GM23338 (cell line): ENCODE measurements around the gene KIF1A. TPM values are rescaled to one million over a fixed set of nuclear protein-coding genes. Genes with fewer than 3 reads are reported as not detected.

Experiments used
- ATAC-seq: fragments of 200-7000 bp; cut with Tn5 transposase; 3 replicates; pipeline ENCODE4 v1.9.1; 2020
- DNase-seq: peaks from one replicate; pipeline ENCODE4 v3.0.0-alpha.2; 2015; ENCODE audit warnings: low spot score
- H2AFZ ChIP-seq: fragments of 200-600 bp; sonication (generic); 2 replicates; pipeline ENCODE4 v1.8.0; 2016; ENCODE audit warnings: antibody characterized with exemption, mild to moderate bottlenecking, moderate library complexity
- H3F3A ChIP-seq: fragments of 200-600 bp; sonication (generic); replicated peaks from 2 replicates; pipeline ENCODE4 v1.8.0; 2017; ENCODE audit warnings: antibody characterized with exemption, mixed run types, low read depth
- H3K27ac ChIP-seq: fragments of 200-600 bp; sonication (generic); 2 replicates; pipeline ENCODE4 v1.6.1; 2016; ENCODE audit warnings: low read depth
- H3K27me3 ChIP-seq: fragments of 200-600 bp; sonication (generic); 2 replicates; pipeline ENCODE4 v1.8.0; 2016; ENCODE audit warnings: mild to moderate bottlenecking, mixed run types, moderate library complexity; ENCODE audit not compliant: insufficient read depth
- H3K36me3 ChIP-seq: fragments of 200-600 bp; sonication (generic); 2 replicates; pipeline ENCODE4 v1.8.0; 2016; ENCODE audit warnings: mild to moderate bottlenecking; ENCODE audit not compliant: insufficient read depth
- H3K4me1 ChIP-seq: fragments of 200-600 bp; sonication (generic); 2 replicates; pipeline ENCODE4 v1.8.0; 2016; ENCODE audit warnings: mild to moderate bottlenecking, moderate library complexity; ENCODE audit not compliant: insufficient read depth
- H3K4me2 ChIP-seq: fragments of 200-600 bp; sonication (generic); 2 replicates; pipeline ENCODE4 v1.7.1; 2017; ENCODE audit warnings: mixed run types
- H3K4me3 ChIP-seq: fragments of 200-600 bp; sonication (generic); 2 replicates; pipeline ENCODE4 v1.6.1; 2016; ENCODE audit warnings: mixed run types
- H3K79me2 ChIP-seq: fragments of 200-600 bp; sonication (generic); replicated peaks from 2 replicates; pipeline ENCODE4 v1.8.0; 2017; ENCODE audit warnings: mild to moderate bottlenecking; ENCODE audit not compliant: insufficient read depth
- H3K9me2 ChIP-seq: fragments of 200-600 bp; sonication (generic); 2 replicates; pipeline ENCODE4 v1.8.0; 2017; ENCODE audit not compliant: insufficient read depth
- H4K20me1 ChIP-seq: fragments of 200-600 bp; sonication (generic); replicated peaks from 2 replicates; pipeline ENCODE4 v1.8.0; 2017; ENCODE audit warnings: mild to moderate bottlenecking; ENCODE audit not compliant: insufficient read depth
- H3K27ac Mint-ChIP-seq: 2 replicates; pipeline ENCODE4 v1.8.0; 2020; ENCODE audit warnings: inconsistent platforms, mild to moderate bottlenecking, moderate library complexity, mixed read lengths
- H3K27me3 Mint-ChIP-seq: 3 replicates; pipeline ENCODE4 v1.8.0; 2022; ENCODE audit warnings: low read depth, mild to moderate bottlenecking, moderate library complexity, mixed read lengths, inconsistent platforms; ENCODE audit not compliant: insufficient read depth, poor library complexity
- H3K36me3 Mint-ChIP-seq: 3 replicates; pipeline ENCODE4 v1.8.0; 2021; ENCODE audit warnings: low read depth, mild to moderate bottlenecking, inconsistent platforms, moderate library complexity, mixed read lengths
- H3K4me1 Mint-ChIP-seq: 3 replicates; pipeline ENCODE4 v1.8.0; 2020; ENCODE audit warnings: mild to moderate bottlenecking, inconsistent platforms, mixed read lengths
- H3K4me3 Mint-ChIP-seq: 3 replicates; pipeline ENCODE4 v1.8.0; 2021; ENCODE audit warnings: moderate library complexity, mild to moderate bottlenecking, inconsistent platforms, mixed read lengths
- H3K9me3 Mint-ChIP-seq: 3 replicates; pipeline ENCODE4 v1.8.0; 2020; ENCODE audit warnings: moderate library complexity, mild to moderate bottlenecking, inconsistent platforms, mixed read lengths
- CREB1 ChIP-seq: fragments of 250-450 bp; sonication (Bioruptor Pico); IDR thresholded peaks from 2 replicates; pipeline ENCODE4 v1.5.0; 2020; ENCODE audit warnings: low read depth, mild to moderate bottlenecking, moderate library complexity
- EZH2phosphoT487 ChIP-seq: fragments of 200-600 bp; sonication (generic); IDR thresholded peaks from one replicate; pipeline ENCODE4 v1.8.1; 2018; ENCODE audit warnings: antibody characterized with exemption; ENCODE audit not compliant: unreplicated experiment
- NANOG ChIP-seq: IDR thresholded peaks from 2 replicates; pipeline ENCODE4 v1.6.1; 2016; ENCODE audit warnings: antibody characterized with exemption, borderline replicate concordance
- POLR2AphosphoS5 ChIP-seq: IDR thresholded peaks from 2 replicates; pipeline ENCODE4 v1.6.1; 2016; ENCODE audit warnings: antibody characterized with exemption, low read depth
- ZNF331 ChIP-seq: fragments of 250-450 bp; sonication (Bioruptor Pico); IDR thresholded peaks from 2 replicates; pipeline ENCODE4 v1.5.0; 2020; ENCODE audit warnings: low read depth, mild to moderate bottlenecking, moderate library complexity
- polyA plus RNA-seq: library from polyadenylated mRNA; unstranded; fragments of >200 nt; fragmentation: Nextera tagmentation; extraction: Ambion mirVana; gene quantifications from 2 replicates; pipeline ENCODE4 v1.2.1, GENCODE V29; 2016
- total RNA-seq: library from RNA; depleted of rRNA; stranded (reverse); fragments of >200 nt; shearing (Covaris generic); gene quantifications from 2 replicates; pipeline ENCODE4 v1.2.3, GENCODE V29; 2014
- TF ChIP-seq, protein P1 (sequence below): fragments of 250-450 bp; sonication (Bioruptor Pico); IDR thresholded peaks from 2 replicates; pipeline ENCODE4 v1.5.0; 2020; ENCODE audit warnings: mild to moderate bottlenecking, moderate library complexity
- TF ChIP-seq, protein P2 (sequence below), 2 experiments: fragments of 200-600 bp in 1 of 2; sonication (generic) in 1 of 2; conservative IDR thresholded peaks; 2 replicates each; pipeline versions ENCODE4 v1.5.1 to v1.6.1; 2016 to 2017; ENCODE audit warnings: antibody characterized with exemption in 2 of 2, low read depth in 2 of 2, mild to moderate bottlenecking in 2 of 2, moderate library complexity in 1 of 2
- TF ChIP-seq, protein P3 (sequence below): IDR thresholded peaks from one replicate; pipeline ENCODE4 v1.6.1; 2018; ENCODE audit warnings: antibody characterized with exemption; ENCODE audit not compliant: unreplicated experiment

KIF1A gene
- total and polyA plus RNA-seq, 2 experiments from 2014 or later: 169 to 214 TPM

DNA sequence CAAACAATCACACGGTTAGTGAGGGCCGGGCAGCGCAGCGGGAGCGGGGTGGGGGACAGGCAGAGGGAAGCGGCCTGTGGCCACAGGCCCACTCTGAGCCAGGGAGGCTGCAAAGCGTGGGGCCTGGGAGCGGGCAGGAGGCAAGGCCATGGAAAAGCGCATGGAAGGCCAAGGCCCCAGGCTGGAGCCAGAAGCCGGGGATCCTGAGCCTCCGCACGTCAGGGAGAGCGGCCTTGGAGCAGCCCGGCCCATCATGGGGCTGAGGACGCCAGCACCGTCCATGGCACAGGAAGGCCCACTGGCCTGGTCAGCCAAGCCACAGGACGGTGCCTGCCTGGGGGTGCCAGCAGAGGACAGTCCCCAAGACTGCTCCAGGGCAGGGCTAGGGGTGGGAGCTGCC lies 85.3 kb downstream of the KIF1A start (continued):
- TF ChIP-seq, protein P1, sequence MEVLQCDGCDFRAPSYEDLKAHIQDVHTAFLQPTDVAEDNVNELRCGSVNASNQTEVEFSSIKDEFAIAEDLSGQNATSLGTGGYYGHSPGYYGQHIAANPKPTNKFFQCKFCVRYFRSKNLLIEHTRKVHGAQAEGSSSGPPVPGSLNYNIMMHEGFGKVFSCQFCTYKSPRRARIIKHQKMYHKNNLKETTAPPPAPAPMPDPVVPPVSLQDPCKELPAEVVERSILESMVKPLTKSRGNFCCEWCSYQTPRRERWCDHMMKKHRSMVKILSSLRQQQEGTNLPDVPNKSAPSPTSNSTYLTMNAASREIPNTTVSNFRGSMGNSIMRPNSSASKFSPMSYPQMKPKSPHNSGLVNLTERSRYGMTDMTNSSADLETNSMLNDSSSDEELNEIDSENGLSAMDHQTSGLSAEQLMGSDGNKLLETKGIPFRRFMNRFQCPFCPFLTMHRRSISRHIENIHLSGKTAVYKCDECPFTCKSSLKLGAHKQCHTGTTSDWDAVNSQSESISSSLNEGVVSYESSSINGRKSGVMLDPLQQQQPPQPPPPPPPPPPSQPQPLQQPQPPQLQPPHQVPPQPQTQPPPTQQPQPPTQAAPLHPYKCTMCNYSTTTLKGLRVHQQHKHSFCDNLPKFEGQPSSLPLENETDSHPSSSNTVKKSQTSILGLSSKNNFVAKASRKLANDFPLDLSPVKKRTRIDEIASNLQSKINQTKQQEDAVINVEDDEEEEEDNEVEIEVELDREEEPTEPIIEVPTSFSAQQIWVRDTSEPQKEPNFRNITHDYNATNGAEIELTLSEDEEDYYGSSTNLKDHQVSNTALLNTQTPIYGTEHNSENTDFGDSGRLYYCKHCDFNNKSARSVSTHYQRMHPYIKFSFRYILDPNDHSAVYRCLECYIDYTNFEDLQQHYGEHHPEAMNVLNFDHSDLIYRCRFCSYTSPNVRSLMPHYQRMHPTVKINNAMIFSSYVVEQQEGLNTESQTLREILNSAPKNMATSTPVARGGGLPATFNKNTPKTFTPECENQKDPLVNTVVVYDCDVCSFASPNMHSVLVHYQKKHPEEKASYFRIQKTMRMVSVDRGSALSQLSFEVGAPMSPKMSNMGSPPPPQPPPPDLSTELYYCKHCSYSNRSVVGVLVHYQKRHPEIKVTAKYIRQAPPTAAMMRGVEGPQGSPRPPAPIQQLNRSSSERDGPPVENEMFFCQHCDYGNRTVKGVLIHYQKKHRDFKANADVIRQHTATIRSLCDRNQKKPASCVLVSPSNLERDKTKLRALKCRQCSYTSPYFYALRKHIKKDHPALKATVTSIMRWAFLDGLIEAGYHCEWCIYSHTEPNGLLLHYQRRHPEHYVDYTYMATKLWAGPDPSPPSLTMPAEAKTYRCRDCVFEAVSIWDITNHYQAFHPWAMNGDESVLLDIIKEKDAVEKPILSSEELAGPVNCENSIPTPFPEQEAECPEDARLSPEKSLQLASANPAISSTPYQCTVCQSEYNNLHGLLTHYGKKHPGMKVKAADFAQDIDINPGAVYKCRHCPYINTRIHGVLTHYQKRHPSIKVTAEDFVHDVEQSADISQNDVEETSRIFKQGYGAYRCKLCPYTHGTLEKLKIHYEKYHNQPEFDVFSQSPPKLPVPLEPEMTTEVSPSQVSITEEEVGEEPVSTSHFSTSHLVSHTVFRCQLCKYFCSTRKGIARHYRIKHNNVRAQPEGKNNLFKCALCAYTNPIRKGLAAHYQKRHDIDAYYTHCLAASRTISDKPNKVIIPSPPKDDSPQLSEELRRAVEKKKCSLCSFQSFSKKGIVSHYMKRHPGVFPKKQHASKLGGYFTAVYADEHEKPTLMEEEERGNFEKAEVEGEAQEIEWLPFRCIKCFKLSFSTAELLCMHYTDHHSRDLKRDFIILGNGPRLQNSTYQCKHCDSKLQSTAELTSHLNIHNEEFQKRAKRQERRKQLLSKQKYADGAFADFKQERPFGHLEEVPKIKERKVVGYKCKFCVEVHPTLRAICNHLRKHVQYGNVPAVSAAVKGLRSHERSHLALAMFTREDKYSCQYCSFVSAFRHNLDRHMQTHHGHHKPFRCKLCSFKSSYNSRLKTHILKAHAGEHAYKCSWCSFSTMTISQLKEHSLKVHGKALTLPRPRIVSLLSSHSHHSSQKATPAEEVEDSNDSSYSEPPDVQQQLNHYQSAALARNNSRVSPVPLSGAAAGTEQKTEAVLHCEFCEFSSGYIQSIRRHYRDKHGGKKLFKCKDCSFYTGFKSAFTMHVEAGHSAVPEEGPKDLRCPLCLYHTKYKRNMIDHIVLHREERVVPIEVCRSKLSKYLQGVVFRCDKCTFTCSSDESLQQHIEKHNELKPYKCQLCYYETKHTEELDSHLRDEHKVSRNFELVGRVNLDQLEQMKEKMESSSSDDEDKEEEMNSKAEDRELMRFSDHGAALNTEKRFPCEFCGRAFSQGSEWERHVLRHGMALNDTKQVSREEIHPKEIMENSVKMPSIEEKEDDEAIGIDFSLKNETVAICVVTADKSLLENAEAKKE (CRISPR knock-in tag): no peak
- TF ChIP-seq NANOG (no peak), ZNF331 (CRISPR knock-in tag) (no peak), POLR2AphosphoS5 (no peak), EZH2phosphoT487 (no peak)
- TF ChIP-seq, protein P2, sequence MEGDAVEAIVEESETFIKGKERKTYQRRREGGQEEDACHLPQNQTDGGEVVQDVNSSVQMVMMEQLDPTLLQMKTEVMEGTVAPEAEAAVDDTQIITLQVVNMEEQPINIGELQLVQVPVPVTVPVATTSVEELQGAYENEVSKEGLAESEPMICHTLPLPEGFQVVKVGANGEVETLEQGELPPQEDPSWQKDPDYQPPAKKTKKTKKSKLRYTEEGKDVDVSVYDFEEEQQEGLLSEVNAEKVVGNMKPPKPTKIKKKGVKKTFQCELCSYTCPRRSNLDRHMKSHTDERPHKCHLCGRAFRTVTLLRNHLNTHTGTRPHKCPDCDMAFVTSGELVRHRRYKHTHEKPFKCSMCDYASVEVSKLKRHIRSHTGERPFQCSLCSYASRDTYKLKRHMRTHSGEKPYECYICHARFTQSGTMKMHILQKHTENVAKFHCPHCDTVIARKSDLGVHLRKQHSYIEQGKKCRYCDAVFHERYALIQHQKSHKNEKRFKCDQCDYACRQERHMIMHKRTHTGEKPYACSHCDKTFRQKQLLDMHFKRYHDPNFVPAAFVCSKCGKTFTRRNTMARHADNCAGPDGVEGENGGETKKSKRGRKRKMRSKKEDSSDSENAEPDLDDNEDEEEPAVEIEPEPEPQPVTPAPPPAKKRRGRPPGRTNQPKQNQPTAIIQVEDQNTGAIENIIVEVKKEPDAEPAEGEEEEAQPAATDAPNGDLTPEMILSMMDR (conservative IDR thresholded peaks at IDR 0.05; ENCODE audit: low read depth in 2 of 2): no peak

DNA sequence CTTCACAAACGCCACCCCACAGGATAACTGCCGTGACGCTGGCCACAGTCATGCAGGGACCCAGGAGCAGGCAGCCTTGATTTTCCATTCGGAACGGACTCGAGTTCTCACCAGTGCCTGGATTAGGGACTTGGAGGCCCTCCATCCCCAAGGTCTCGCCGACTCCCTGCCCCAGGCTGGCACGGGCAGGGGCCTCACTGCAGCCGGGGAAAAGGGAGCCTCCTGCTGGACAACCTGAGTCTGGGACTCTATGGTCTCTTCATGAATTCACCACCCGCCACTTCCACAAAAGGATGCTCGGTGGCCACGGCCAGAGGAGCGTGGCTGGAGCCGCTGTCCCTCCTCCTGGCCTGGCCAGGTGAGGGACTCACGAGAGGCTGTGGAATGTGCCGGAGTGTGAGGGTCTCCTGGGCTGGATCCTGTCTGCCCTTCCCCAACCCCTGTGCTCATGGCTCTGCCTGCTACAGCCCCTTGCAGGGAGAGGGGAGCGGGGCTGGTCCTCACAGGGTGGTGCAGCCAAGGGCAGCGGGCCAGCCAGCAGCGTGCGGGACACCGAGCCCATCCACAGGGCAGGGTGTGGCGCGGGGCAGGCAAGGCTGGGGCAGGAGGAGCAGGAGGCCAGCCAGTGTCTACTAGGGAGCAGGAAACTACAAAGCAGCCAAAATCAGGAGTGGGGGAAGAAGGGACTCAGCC lies 86.1 kb downstream of the KIF1A start:
- no peak overlapping the region for H3K27ac Mint-ChIP-seq
- H2AFZ ChIP-seq: no peak overlapping the region
- ATAC-seq (peak; percentile 11; the same call in 1 of the 3 replicates), DNase-seq (no peak)
- TF ChIP-seq, protein P2 (conservative IDR thresholded peaks at IDR 0.05; ENCODE audit: low read depth in 2 of 2): peak in 1 of 2 experiments; percentile 25; a peak in 2 of 4 replicates
- no peak for TF ChIP-seq CREB1 (CRISPR knock-in tag)
- TF ChIP-seq, protein P3, sequence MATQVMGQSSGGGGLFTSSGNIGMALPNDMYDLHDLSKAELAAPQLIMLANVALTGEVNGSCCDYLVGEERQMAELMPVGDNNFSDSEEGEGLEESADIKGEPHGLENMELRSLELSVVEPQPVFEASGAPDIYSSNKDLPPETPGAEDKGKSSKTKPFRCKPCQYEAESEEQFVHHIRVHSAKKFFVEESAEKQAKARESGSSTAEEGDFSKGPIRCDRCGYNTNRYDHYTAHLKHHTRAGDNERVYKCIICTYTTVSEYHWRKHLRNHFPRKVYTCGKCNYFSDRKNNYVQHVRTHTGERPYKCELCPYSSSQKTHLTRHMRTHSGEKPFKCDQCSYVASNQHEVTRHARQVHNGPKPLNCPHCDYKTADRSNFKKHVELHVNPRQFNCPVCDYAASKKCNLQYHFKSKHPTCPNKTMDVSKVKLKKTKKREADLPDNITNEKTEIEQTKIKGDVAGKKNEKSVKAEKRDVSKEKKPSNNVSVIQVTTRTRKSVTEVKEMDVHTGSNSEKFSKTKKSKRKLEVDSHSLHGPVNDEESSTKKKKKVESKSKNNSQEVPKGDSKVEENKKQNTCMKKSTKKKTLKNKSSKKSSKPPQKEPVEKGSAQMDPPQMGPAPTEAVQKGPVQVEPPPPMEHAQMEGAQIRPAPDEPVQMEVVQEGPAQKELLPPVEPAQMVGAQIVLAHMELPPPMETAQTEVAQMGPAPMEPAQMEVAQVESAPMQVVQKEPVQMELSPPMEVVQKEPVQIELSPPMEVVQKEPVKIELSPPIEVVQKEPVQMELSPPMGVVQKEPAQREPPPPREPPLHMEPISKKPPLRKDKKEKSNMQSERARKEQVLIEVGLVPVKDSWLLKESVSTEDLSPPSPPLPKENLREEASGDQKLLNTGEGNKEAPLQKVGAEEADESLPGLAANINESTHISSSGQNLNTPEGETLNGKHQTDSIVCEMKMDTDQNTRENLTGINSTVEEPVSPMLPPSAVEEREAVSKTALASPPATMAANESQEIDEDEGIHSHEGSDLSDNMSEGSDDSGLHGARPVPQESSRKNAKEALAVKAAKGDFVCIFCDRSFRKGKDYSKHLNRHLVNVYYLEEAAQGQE: no peak
- no peak overlapping the region for H3K4me3 ChIP-seq
- H3K27me3 ChIP-seq: no peaks in the 10 kb centered on the region
- peaks cover 39% of the 10 kb centered on the region for H3K27me3 Mint-ChIP-seq
- no peaks in the 10 kb centered on the region for H3K9me2 ChIP-seq
- no peaks in the 10 kb centered on the region for H3F3A ChIP-seq
- no peak overlapping the region for H3K4me3 Mint-ChIP-seq
- no peak overlapping the region for H3K4me2 ChIP-seq
- H3K4me1 Mint-ChIP-seq: no peaks in the 10 kb centered on the region
- H3K36me3 Mint-ChIP-seq: peaks cover 62% of the 10 kb centered on the region
- no peaks in the 10 kb centered on the region for H3K4me1 ChIP-seq
- H3K27ac ChIP-seq: no peak overlapping the region
- no peaks in the 10 kb centered on the region for H3K9me3 Mint-ChIP-seq
- H3K79me2 ChIP-seq: no peaks in the 10 kb centered on the region
- no peaks in the 10 kb centered on the region for H3K36me3 ChIP-seq
- no peaks in the 10 kb centered on the region for H4K20me1 ChIP-seq
